ENCODE results near the gene TEX101. TPM values are rescaled to one million over a fixed set of nuclear protein-coding genes. Genes with fewer than 3 reads are reported as not detected.

The TEX101 gene
- total RNA-seq, 1 donor from 2014 or later = not detected

GRCh38 chr19:43461303-43461702 is 46.6 kb downstream of the TEX101 start:
- no peaks in the 10 kb centered on the region for H3K9me3 Mint-ChIP-seq
- no peaks in the 10 kb centered on the region for H3K27me3 Mint-ChIP-seq (ENCODE audit: low read depth)
- intact Hi-C loops (cut with micrococcal nuclease) = loop anchor here (5.0 kb wide), 2 partner anchors 116 to 136 kb away; partner anchors contain the start of genes IRGQ, PINLYP, XRCC1 and ZNF576
- H3K36me3 Mint-ChIP-seq (ENCODE audit: low read depth) = no peaks in the 10 kb centered on the region
- DNase-seq (ENCODE audit: low spot score) = no peak
- H3K27ac Mint-ChIP-seq = no peak overlapping the region
- H3K4me1 Mint-ChIP-seq (ENCODE audit: low read depth) = peaks cover 18% of the 10 kb centered on the region
- H3K4me3 Mint-ChIP-seq (ENCODE audit: low read depth) = no peak overlapping the region

GRCh38 chr19:43462383-43462782 is 47.7 kb downstream of the TEX101 start:
- intact Hi-C loops (cut with micrococcal nuclease) = loop anchor here (2.0 to 5.0 kb wide), 3 partner anchors 70 to 135 kb away; partner anchors contain the start of genes IRGQ, PINLYP, XRCC1 and ZNF575
- no peaks in the 10 kb centered on the region for H3K9me3 Mint-ChIP-seq
- H3K27ac Mint-ChIP-seq = peak overlapping the region; percentile 65
- no peaks in the 10 kb centered on the region for H3K27me3 Mint-ChIP-seq (ENCODE audit: low read depth)
- DNase-seq (ENCODE audit: low spot score) = no peak
- H3K36me3 Mint-ChIP-seq (ENCODE audit: low read depth) = no peaks in the 10 kb centered on the region
- H3K4me3 Mint-ChIP-seq (ENCODE audit: low read depth) = peak overlapping the region; percentile 49
- peaks cover 23% of the 10 kb centered on the region for H3K4me1 Mint-ChIP-seq (ENCODE audit: low read depth)

- no peaks in the 10 kb centered on the region for H3K36me3 Mint-ChIP-seq (ENCODE audit: low read depth)
- H3K4me3 Mint-ChIP-seq (ENCODE audit: low read depth) = peak overlapping the region; percentile 89
- no peak for DNase-seq (ENCODE audit: low spot score)
- H3K9me3 Mint-ChIP-seq = no peaks in the 10 kb centered on the region
- intact Hi-C loops (cut with micrococcal nuclease) = loop anchor here (1.0 to 5.0 kb wide), 7 partner anchors 12 to 291 kb away; partner anchors contain the start of genes IRGQ, PHLDB3, PINLYP and SMG9
- H3K4me1 Mint-ChIP-seq (ENCODE audit: low read depth) = peaks cover 23% of the 10 kb centered on the region
- H3K27ac Mint-ChIP-seq = peak overlapping the region; percentile 96
- no peaks in the 10 kb centered on the region for H3K27me3 Mint-ChIP-seq (ENCODE audit: low read depth)
These were observed 48.2 kb downstream of the TEX101 start for GRCh38 chr19:43462785-43463380.

GRCh38 chr19:43463381-43464133 is 48.9 kb downstream of the TEX101 start:
- Mint-ChIP-seq H3K36me3 (ENCODE audit: low read depth) (no peaks in the 10 kb centered on the region), H3K4me1 (ENCODE audit: low read depth) (peaks cover 29% of the 10 kb centered on the region), H3K27ac (peak overlapping the region; percentile 96), H3K9me3 (no peaks in the 10 kb centered on the region), H3K27me3 (ENCODE audit: low read depth) (no peaks in the 10 kb centered on the region), H3K4me3 (ENCODE audit: low read depth) (peak overlapping the region; percentile 89)
- peak; percentile 96 for DNase-seq (ENCODE audit: low spot score)
- intact Hi-C loops (cut with micrococcal nuclease) = loop anchor here (1.0 to 5.0 kb wide), 7 partner anchors 12 to 291 kb away; partner anchors contain the start of genes IRGQ, PHLDB3, PINLYP and SMG9

GRCh38 chr19:43464134-43464775 is 49.6 kb downstream of the TEX101 start:
- H3K9me3 Mint-ChIP-seq = no peaks in the 10 kb centered on the region
- peak overlapping the region; percentile 89 for H3K4me3 Mint-ChIP-seq (ENCODE audit: low read depth)
- H3K27ac Mint-ChIP-seq = peak overlapping the region; percentile 96
- H3K27me3 Mint-ChIP-seq (ENCODE audit: low read depth) = no peaks in the 10 kb centered on the region
- no peak for DNase-seq (ENCODE audit: low spot score)
- H3K4me1 Mint-ChIP-seq (ENCODE audit: low read depth) = peaks cover 36% of the 10 kb centered on the region
- no peaks in the 10 kb centered on the region for H3K36me3 Mint-ChIP-seq (ENCODE audit: low read depth)
- intact Hi-C loops (cut with micrococcal nuclease) = loop anchor here (5.0 kb wide), 2 partner anchors 113 to 133 kb away; partner anchors contain the start of genes IRGQ, PINLYP, XRCC1 and ZNF576

- Mint-ChIP-seq H3K9me3 (no peaks in the 10 kb centered on the region), H3K4me1 (ENCODE audit: low read depth) (peaks cover 40% of the 10 kb centered on the region), H3K27me3 (ENCODE audit: low read depth) (no peaks in the 10 kb centered on the region), H3K27ac (peak within 1 kb of the TSS; percentile 23), H3K4me3 (ENCODE audit: low read depth) (peak within 1 kb of the TSS; percentile 89), H3K36me3 (ENCODE audit: low read depth) (no peaks in the 10 kb centered on the region)
- intact Hi-C loops (cut with micrococcal nuclease) = no loop called here
- no peak for DNase-seq (ENCODE audit: low spot score)
These were observed 50.9 kb downstream of the TEX101 start, which contains the start of gene LYPD3 for GRCh38 chr19:43465468-43466120. TSS of gene LYPD3 (minus strand) at chr19:43465608. CDS start at chr19:43465571, 37 bp downstream.

- no peaks in the 10 kb centered on the region for H3K27me3 Mint-ChIP-seq (ENCODE audit: low read depth)
- no peaks in the 10 kb centered on the region for H3K9me3 Mint-ChIP-seq
- no peak overlapping the region for H3K4me3 Mint-ChIP-seq (ENCODE audit: low read depth)
- H3K27ac Mint-ChIP-seq = no peak overlapping the region
- no peak for DNase-seq (ENCODE audit: low spot score)
- no peaks in the 10 kb centered on the region for H3K36me3 Mint-ChIP-seq (ENCODE audit: low read depth)
- intact Hi-C loops (cut with micrococcal nuclease) = no loop called here
- H3K4me1 Mint-ChIP-seq (ENCODE audit: low read depth) = peaks cover 36% of the 10 kb centered on the region
These were observed 52.1 kb downstream of the TEX101 start for GRCh38 chr19:43466793-43467192.

- no peaks in the 10 kb centered on the region for H3K36me3 Mint-ChIP-seq (ENCODE audit: low read depth)
- H3K9me3 Mint-ChIP-seq = no peaks in the 10 kb centered on the region
- H3K4me3 Mint-ChIP-seq (ENCODE audit: low read depth) = no peak overlapping the region
- no peak overlapping the region for H3K27ac Mint-ChIP-seq
- intact Hi-C loops (cut with micrococcal nuclease) = no loop called here
- H3K4me1 Mint-ChIP-seq (ENCODE audit: low read depth) = peaks cover 32% of the 10 kb centered on the region
- no peaks in the 10 kb centered on the region for H3K27me3 Mint-ChIP-seq (ENCODE audit: low read depth)
- no peak for DNase-seq (ENCODE audit: low spot score)
These were observed 52.6 kb downstream of the TEX101 start for GRCh38 chr19:43467276-43467675.

- no peak overlapping the region for H3K27ac Mint-ChIP-seq
- no peak for DNase-seq (ENCODE audit: low spot score)
- H3K36me3 Mint-ChIP-seq (ENCODE audit: low read depth) = no peaks in the 10 kb centered on the region
- no peaks in the 10 kb centered on the region for H3K27me3 Mint-ChIP-seq (ENCODE audit: low read depth)
- intact Hi-C loops (cut with micrococcal nuclease) = no loop called here
- H3K4me1 Mint-ChIP-seq (ENCODE audit: low read depth) = peaks cover 31% of the 10 kb centered on the region
- no peak overlapping the region for H3K4me3 Mint-ChIP-seq (ENCODE audit: low read depth)
- H3K9me3 Mint-ChIP-seq = no peaks in the 10 kb centered on the region
These were observed 53.0 kb downstream of the TEX101 start for GRCh38 chr19:43467730-43468129.

Other genes with a start within 250 kb of the TEX101 start
- not detected in 2 replicates for gene PSG5, start 228.4 kb upstream of the TEX101 start, total RNA-seq
- not detected in 2 replicates for gene PSG4, start 209.3 kb upstream of the TEX101 start, total RNA-seq
- not detected in 2 replicates for gene PSG9, start 145.4 kb upstream of the TEX101 start, total RNA-seq
- gene CD177, start 61.2 kb upstream of the TEX101 start, total RNA-seq = not detected in 2 replicates
- 2.5 and 3.0 TPM in 2 replicates for gene LYPD3, start 50.7 kb downstream of the TEX101 start, total RNA-seq
- gene PHLDB3, start 89.9 kb downstream of the TEX101 start, total RNA-seq = 23.0 and 25.3 TPM in 2 replicates
- 64.6 and 65.5 TPM in 2 replicates for gene ETHE1, start 112.3 kb downstream of the TEX101 start, total RNA-seq
- 1.7 and 2.1 TPM in 2 replicates for gene ZNF575, start 118.3 kb downstream of the TEX101 start, total RNA-seq
- 27.3 and 27.5 TPM in 2 replicates for gene XRCC1, start 160.6 kb downstream of the TEX101 start, total RNA-seq
- gene PINLYP, start 160.9 kb downstream of the TEX101 start, total RNA-seq = 9.0 and 9.1 TPM in 2 replicates
- 27.8 and 32.7 TPM in 2 replicates for gene IRGQ, start 181.2 kb downstream of the TEX101 start, total RNA-seq
- 14.5 and 14.8 TPM in 2 replicates for gene ZNF576, start 181.7 kb downstream of the TEX101 start, total RNA-seq
- 0.32 and 0.46 TPM in 2 replicates for gene SRRM5, start 197.2 kb downstream of the TEX101 start, total RNA-seq
- 17.7 and 19.1 TPM in 2 replicates for gene ZNF428, start 204.7 kb downstream of the TEX101 start, total RNA-seq
- 0.39 and 0.44 TPM in 2 replicates for gene CADM4, start 225.0 kb downstream of the TEX101 start, total RNA-seq